H9 (cell line): Measurements from ENCODE around the gene CYP24A1. TPM values are rescaled to one million over a fixed set of nuclear protein-coding genes. Genes with fewer than 3 reads are reported as not detected.

ENCODE experiments used
- DNase-seq: peaks from one replicate; pipeline ENCODE4 v3.0.0-alpha.2; 2017
- H2AFZ ChIP-seq: one replicate; pipeline ENCODE4 v1.6.1; 2013; ENCODE audit warnings: mild to moderate bottlenecking, low read length, control low read depth, moderate library complexity
- H2AK5ac ChIP-seq: 2 replicates; pipeline ENCODE4 v1.6.1; 2013; ENCODE audit warnings: low read length, control low read depth, mixed read lengths; ENCODE audit not compliant: insufficient read length
- H2BK120ac ChIP-seq: one replicate; pipeline ENCODE4 v1.6.1; 2013; ENCODE audit warnings: low read depth, mild to moderate bottlenecking, low read length, control low read depth, inconsistent platforms; ENCODE audit not compliant: poor library complexity, severe bottlenecking
- H2BK12ac ChIP-seq: 2 replicates; pipeline ENCODE4 v1.6.1; 2013; ENCODE audit warnings: low read length, control low read depth, mixed read lengths, low read depth; ENCODE audit not compliant: insufficient read length
- H2BK15ac ChIP-seq: 2 replicates; pipeline ENCODE4 v1.6.1; 2013; ENCODE audit warnings: low read depth, low read length, control low read depth
- H2BK20ac ChIP-seq: one replicate; pipeline ENCODE4 v1.6.1; 2013; ENCODE audit warnings: low read depth, mild to moderate bottlenecking, low read length, control low read depth, inconsistent platforms; ENCODE audit not compliant: poor library complexity, severe bottlenecking
- H2BK5ac ChIP-seq: 2 replicates; pipeline ENCODE4 v1.6.1; 2013; ENCODE audit warnings: low read length, control low read depth, mixed read lengths; ENCODE audit not compliant: insufficient read length
- H3K14ac ChIP-seq: 2 replicates; pipeline ENCODE4 v1.6.1; 2013; ENCODE audit warnings: low read length, control low read depth; ENCODE audit not compliant: insufficient read depth
- H3K18ac ChIP-seq: 2 replicates; pipeline ENCODE4 v1.6.1; 2013; ENCODE audit warnings: low read depth, mild to moderate bottlenecking, mixed read lengths, low read length, control low read depth; ENCODE audit not compliant: insufficient read length
- H3K23ac ChIP-seq: 2 replicates; pipeline ENCODE4 v1.6.1; 2013; ENCODE audit warnings: low read length, control low read depth, mixed read lengths, low read depth; ENCODE audit not compliant: insufficient read length
- H3K23me2 ChIP-seq: 2 replicates; pipeline ENCODE4 v1.6.1; 2013; ENCODE audit warnings: low read depth, mild to moderate bottlenecking, mixed read lengths, low read length, control low read depth; ENCODE audit not compliant: insufficient read length, poor library complexity, severe bottlenecking
- H3K27ac ChIP-seq: 2 replicates; pipeline ENCODE4 v1.5.1; 2013; ENCODE audit warnings: low read length, control low read depth, mixed read lengths, low read depth; ENCODE audit not compliant: insufficient read length
- H3K27me3 ChIP-seq: 2 replicates; pipeline ENCODE4 v1.6.1; 2013; ENCODE audit warnings: low read length, control low read depth, inconsistent platforms; ENCODE audit not compliant: insufficient read depth
- H3K4ac ChIP-seq: 2 replicates; pipeline ENCODE4 v1.6.1; 2013; ENCODE audit warnings: low read depth, mild to moderate bottlenecking, control low read depth, inconsistent platforms, low read length, moderate library complexity
- H3K4me1 ChIP-seq: 2 replicates; pipeline ENCODE4 v1.6.1; 2013; ENCODE audit warnings: low read length, control low read depth, inconsistent platforms; ENCODE audit not compliant: insufficient read depth
- H3K4me2 ChIP-seq: 2 replicates; pipeline ENCODE4 v1.6.1; 2013; ENCODE audit warnings: low read length, control low read depth, mixed read lengths; ENCODE audit not compliant: insufficient read length, insufficient read depth
- H3K56ac ChIP-seq: 2 replicates; pipeline ENCODE4 v1.6.1; 2013; ENCODE audit warnings: low read depth, mild to moderate bottlenecking, mixed read lengths, low read length, control low read depth; ENCODE audit not compliant: insufficient read length
- H3K79me1 ChIP-seq: 2 replicates; pipeline ENCODE4 v1.6.1; 2013; ENCODE audit warnings: low read depth, mild to moderate bottlenecking, moderate library complexity, low read length, control low read depth, inconsistent platforms; ENCODE audit not compliant: insufficient read depth, poor library complexity, severe bottlenecking
- H3K79me2 ChIP-seq: 2 replicates; pipeline ENCODE4 v1.6.1; 2013; ENCODE audit warnings: low read length, control low read depth, inconsistent platforms; ENCODE audit not compliant: insufficient read depth
- H3K9ac ChIP-seq: 2 replicates; pipeline ENCODE4 v1.6.1; 2013; ENCODE audit warnings: low read length, control low read depth, mixed read lengths; ENCODE audit not compliant: insufficient read length; ENCODE audit errors: extremely low read depth
- H3K9me3 ChIP-seq: one replicate; pipeline ENCODE4 v1.6.1; 2013; ENCODE audit warnings: low read depth, low read length, inconsistent platforms; ENCODE audit not compliant: control insufficient read depth
- H3T11ph ChIP-seq: one replicate; pipeline ENCODE4 v1.6.1; 2013; ENCODE audit warnings: mild to moderate bottlenecking, low read length, control low read depth, inconsistent platforms
- H4K20me1 ChIP-seq: one replicate; pipeline ENCODE4 v1.6.1; 2013; ENCODE audit not compliant: control insufficient read depth, insufficient read length, insufficient read depth
- H4K5ac ChIP-seq: 2 replicates; pipeline ENCODE4 v1.6.1; 2013; ENCODE audit warnings: low read depth, mild to moderate bottlenecking, mixed read lengths, low read length, control low read depth; ENCODE audit not compliant: insufficient read length
- H4K8ac ChIP-seq: replicated peaks from 2 replicates; pipeline ENCODE4 v1.6.1; 2013; ENCODE audit warnings: low read length, control low read depth, mixed read lengths, low read depth; ENCODE audit not compliant: insufficient read length
- H4K91ac ChIP-seq: 2 replicates; pipeline ENCODE4 v1.6.1; 2013; ENCODE audit warnings: low read depth, mild to moderate bottlenecking, moderate library complexity, mixed read lengths, low read length, control low read depth; ENCODE audit not compliant: insufficient read length
- H3K27ac Mint-ChIP-seq, 3 experiments: 2 replicates in 2 of 3; 3 replicates in 1 of 3; pipeline ENCODE4 v1.8.0; 2020 to 2021; ENCODE audit warnings: mixed read lengths in 3 of 3, mild to moderate bottlenecking in 1 of 3, moderate library complexity in 1 of 3
- H3K27me3 Mint-ChIP-seq: 2 replicates; pipeline ENCODE4 v1.8.0; 2021; ENCODE audit warnings: low read depth, mild to moderate bottlenecking, moderate library complexity, mixed read lengths
- H3K36me3 Mint-ChIP-seq, 3 experiments: 2 replicates in 2 of 3; 3 replicates in 1 of 3; pipeline ENCODE4 v1.8.0; 2020 to 2021; ENCODE audit warnings: low read depth in 3 of 3, mixed read lengths in 3 of 3; ENCODE audit not compliant: insufficient read depth in 1 of 3
- H3K4me1 Mint-ChIP-seq, 2 experiments: 2 replicates each; pipeline ENCODE4 v1.8.0; 2020; ENCODE audit warnings: mixed read lengths in 2 of 2
- H3K4me3 Mint-ChIP-seq, 2 experiments: 2 replicates in 1 of 2; 3 replicates in 1 of 2; pipeline ENCODE4 v1.8.0; 2020 to 2021; ENCODE audit warnings: mild to moderate bottlenecking in 2 of 2, mixed read lengths in 2 of 2, moderate library complexity in 1 of 2
- H3K9me3 Mint-ChIP-seq, 2 experiments: 2 replicates in 1 of 2; 3 replicates in 1 of 2; pipeline ENCODE4 v1.8.0; 2020; ENCODE audit warnings: mild to moderate bottlenecking in 2 of 2, mixed read lengths in 2 of 2, moderate library complexity in 1 of 2
- WGBS: extraction: QIAGEN DNeasy Blood & Tissue Kit; methylation state at CpG from one replicate; pipeline ENCODE4 v1.1.7; 2013; ENCODE audit warnings: missing lambda C conversion rate, low lambda C conversion rate, mixed read lengths; ENCODE audit not compliant: insufficient read length; ENCODE audit errors: extremely low coverage; 5-methylcytosine and 5-hydroxymethylcytosine counted together
- total RNA-seq: library from RNA; stranded (reverse); gene quantifications from 2 replicates; pipeline ENCODE4 v1.2.1, GENCODE V29; 2021
- TF ChIP-seq, protein P1 (sequence below): fragments of 200-600 bp; sonication (generic); conservative IDR thresholded peaks from 3 replicates; pipeline ENCODE4 v1.8.0; 2021; ENCODE audit warnings: antibody characterized with exemption, mild to moderate bottlenecking

The CYP24A1 gene
- total RNA-seq, 1 experiment from 2014 or later: not detected

GRCh38 chr20:54188132-54188849, 14.5 kb upstream of the CYP24A1 start:
- no peak overlapping the region for H2BK120ac ChIP-seq
- Mint-ChIP-seq H3K4me3 (no peak overlapping the region), H3K4me1 (no peaks in the 10 kb centered on the region), H3K27ac (no peak overlapping the region), H3K9me3 (no peaks in the 10 kb centered on the region), H3K36me3 (no peaks in the 10 kb centered on the region), H3K27me3 (no peaks in the 10 kb centered on the region)
- no peak overlapping the region for H3K14ac ChIP-seq
- no peak overlapping the region for H4K8ac ChIP-seq
- H3K27me3 ChIP-seq: no peaks in the 10 kb centered on the region
- H4K20me1 ChIP-seq: no peaks in the 10 kb centered on the region
- H3K23me2 ChIP-seq: no peaks in the 10 kb centered on the region
- no peak for DNase-seq
- no peak overlapping the region for H4K91ac ChIP-seq
- no peaks in the 10 kb centered on the region for H3K9me3 ChIP-seq
- no peak overlapping the region for H3K4ac ChIP-seq
- H3K79me1 ChIP-seq: no peaks in the 10 kb centered on the region
- H2BK12ac ChIP-seq: no peak overlapping the region
- H3K9ac ChIP-seq: no peak overlapping the region
- TF ChIP-seq, protein P1, sequence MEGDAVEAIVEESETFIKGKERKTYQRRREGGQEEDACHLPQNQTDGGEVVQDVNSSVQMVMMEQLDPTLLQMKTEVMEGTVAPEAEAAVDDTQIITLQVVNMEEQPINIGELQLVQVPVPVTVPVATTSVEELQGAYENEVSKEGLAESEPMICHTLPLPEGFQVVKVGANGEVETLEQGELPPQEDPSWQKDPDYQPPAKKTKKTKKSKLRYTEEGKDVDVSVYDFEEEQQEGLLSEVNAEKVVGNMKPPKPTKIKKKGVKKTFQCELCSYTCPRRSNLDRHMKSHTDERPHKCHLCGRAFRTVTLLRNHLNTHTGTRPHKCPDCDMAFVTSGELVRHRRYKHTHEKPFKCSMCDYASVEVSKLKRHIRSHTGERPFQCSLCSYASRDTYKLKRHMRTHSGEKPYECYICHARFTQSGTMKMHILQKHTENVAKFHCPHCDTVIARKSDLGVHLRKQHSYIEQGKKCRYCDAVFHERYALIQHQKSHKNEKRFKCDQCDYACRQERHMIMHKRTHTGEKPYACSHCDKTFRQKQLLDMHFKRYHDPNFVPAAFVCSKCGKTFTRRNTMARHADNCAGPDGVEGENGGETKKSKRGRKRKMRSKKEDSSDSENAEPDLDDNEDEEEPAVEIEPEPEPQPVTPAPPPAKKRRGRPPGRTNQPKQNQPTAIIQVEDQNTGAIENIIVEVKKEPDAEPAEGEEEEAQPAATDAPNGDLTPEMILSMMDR: no peak
- no peak overlapping the region for H2AK5ac ChIP-seq
- no peak overlapping the region for H2BK20ac ChIP-seq
- H3K27ac ChIP-seq: no peak overlapping the region
- H3K56ac ChIP-seq: no peak overlapping the region
- no peak overlapping the region for H3T11ph ChIP-seq
- no peaks in the 10 kb centered on the region for H3K79me2 ChIP-seq
- no peak overlapping the region for H2BK15ac ChIP-seq
- no CpG with 5 or more reads among the region's 11 CpGs for WGBS
- no peak overlapping the region for H4K5ac ChIP-seq
- no peaks in the 10 kb centered on the region for H3K4me1 ChIP-seq
- no peak overlapping the region for H3K4me2 ChIP-seq
- H2AFZ ChIP-seq: no peak overlapping the region
- no peak overlapping the region for H3K18ac ChIP-seq
- no peak overlapping the region for H2BK5ac ChIP-seq
- no peak overlapping the region for H3K23ac ChIP-seq
